Breast epithelium (tissue), 4 donors: ENCODE data around the gene UNK. TPM values are rescaled to one million over a fixed set of nuclear protein-coding genes. Genes with fewer than 3 reads are reported as not detected.
"Not testable (repeated sequence)": the region's sequence is repeated elsewhere in the genome, so short reads cannot be mapped to it uniquely, and the experiment has no call there.

Experiments used
- DNase-seq, 2 donors: peaks; one replicate each; pipeline ENCODE4 v3.0.0-alpha.2; 2019; ENCODE audit warnings: low spot score in 2 of 2
- H3K27ac ChIP-seq, 2 donors: fragments of 200-600 bp; sonication (generic) in 1 of 2; one replicate each; pipeline ENCODE4 v1.5.1; 2016 to 2019; ENCODE audit warnings: mild to moderate bottlenecking in 1 of 2
- H3K27me3 ChIP-seq, 2 donors: fragments of 200-600 bp; sonication (generic) in 1 of 2; one replicate each; pipeline versions ENCODE4 v1.5.1 to v1.6.0; 2017 to 2019; ENCODE audit warnings: control low read depth in 1 of 2, mild to moderate bottlenecking in 1 of 2
- H3K36me3 ChIP-seq: fragments of 200-600 bp; one replicate; pipeline ENCODE4 v1.5.1; 2019
- H3K4me1 ChIP-seq, 2 donors: fragments of 200-600 bp; sonication (generic); one replicate each; pipeline ENCODE4 v1.5.1; 2016 to 2019; ENCODE audit warnings: control low read depth in 1 of 2
- H3K4me3 ChIP-seq, 3 donors: fragments of 200-600 bp; sonication (generic); 1 replicate in 2 of 3; 2 replicates in 1 of 3; pipeline ENCODE4 v1.5.1; 2016 to 2019; ENCODE audit warnings: mild to moderate bottlenecking in 3 of 3, moderate library complexity in 2 of 3
- H3K9me3 ChIP-seq, 2 donors: fragments of 200-600 bp; sonication (generic) in 1 of 2; one replicate each; pipeline ENCODE4 v1.5.1; 2016 to 2019; ENCODE audit warnings: control low read depth in 1 of 2
- CTCF ChIP-seq, 3 donors: fragments of 450-650 bp; IDR thresholded peaks; one replicate each; pipeline ENCODE4 v1.5.1; 2016 to 2017; ENCODE audit warnings: antibody characterized with exemption in 3 of 3, mild to moderate bottlenecking in 3 of 3, moderate library complexity in 3 of 3
- POLR2A ChIP-seq: fragments of 450-650 bp; IDR thresholded peaks from one replicate; pipeline ENCODE4 v1.6.1; 2016; ENCODE audit warnings: antibody characterized with exemption, mild to moderate bottlenecking, moderate library complexity
- POLR2AphosphoS5 ChIP-seq, 3 donors: sonication (generic); formaldehyde crosslinking; IDR thresholded peaks; one replicate each; pipeline ENCODE4 v1.6.1; 2017; ENCODE audit warnings: antibody characterized with exemption in 3 of 3
- intact Hi-C: fragments of 100-400 bp; cut with DNase I; formaldehyde crosslinking; loops from one replicate; pipeline ENCODE4 v1.15.1; 2023; ENCODE audit warnings: low total_unique reads
- total RNA-seq, 3 donors: library from RNA; depleted of rRNA; stranded (reverse); fragments of >200 nt; gene quantifications; one replicate each; pipeline ENCODE4 v1.1.0, GENCODE V29; 2016

The UNK gene
- total RNA-seq, 3 donors from 2014 or later = 18.7 to 43.3 (median 28.5) TPM

DNA sequence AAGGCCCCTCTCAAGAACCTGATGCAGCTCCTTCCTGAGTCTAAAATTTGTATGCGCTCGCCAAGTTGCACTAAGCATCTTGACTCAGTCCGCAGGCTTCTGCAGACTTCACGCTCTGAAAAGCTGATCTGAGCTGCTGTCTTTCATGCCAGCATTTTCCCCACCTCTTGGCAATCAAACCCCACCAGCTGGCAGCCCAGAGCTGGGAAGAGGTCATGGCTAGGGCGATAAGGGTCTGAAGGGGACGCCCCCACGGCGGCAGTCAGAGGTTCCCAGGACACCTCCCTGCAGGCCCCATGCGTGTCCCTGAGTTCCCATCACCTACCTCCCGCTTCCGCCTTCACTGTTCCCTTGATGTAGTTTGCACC is 64.7 kb downstream of the UNK start:
- Histone ChIP-seq H3K36me3 (peaks cover 7% of the 10 kb centered on the region), H3K9me3 (no peaks in the 10 kb centered on the region), H3K4me3 (no peak overlapping the region), H3K27me3 (no peaks in the 10 kb centered on the region), H3K4me1 (peaks cover 16 to 60% of the 10 kb centered on the region in 2 donors), H3K27ac (peak overlapping the region; percentile 94 to 95)
- no peak for TF ChIP-seq POLR2AphosphoS5 (IDR thresholded peaks at IDR 0.05)
- no peak for TF ChIP-seq CTCF (IDR thresholded peaks at IDR 0.05)
- no peak for TF ChIP-seq POLR2A
- intact Hi-C loops = loop anchor here (10.0 kb wide), 1 partner anchor 64 kb away; the partner anchor contains the start of gene UNK
- DNase-seq = no peak

DNA sequence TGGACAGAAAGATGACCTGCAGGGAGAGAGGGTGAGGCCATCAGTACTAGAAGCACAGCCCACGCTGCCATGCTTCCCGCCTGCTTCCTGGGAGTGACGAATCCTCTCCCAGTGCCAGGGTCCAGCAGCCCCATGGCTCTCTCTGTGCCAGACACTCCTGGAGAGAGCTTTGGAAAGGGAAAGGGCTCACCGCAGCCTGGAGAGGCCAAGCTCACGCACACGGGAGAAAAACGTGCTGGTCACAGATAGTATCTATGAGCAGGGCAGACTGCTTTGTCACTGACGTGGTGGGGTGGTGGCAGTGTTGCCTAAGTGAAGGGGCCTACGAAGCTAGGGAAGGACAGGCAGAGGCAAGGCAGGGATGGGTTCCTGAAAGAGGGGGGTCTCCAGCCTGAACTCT is 65.1 kb downstream of the UNK start:
- intact Hi-C loops = loop anchor here (10.0 kb wide), 1 partner anchor 65 kb away; the partner anchor contains the start of gene UNK
- DNase-seq = no peak
- Histone ChIP-seq H3K27ac (peak overlapping the region; percentile 94 to 95), H3K4me1 (peaks cover 15 to 59% of the 10 kb centered on the region in 2 donors), H3K36me3 (peaks cover 7% of the 10 kb centered on the region), H3K4me3 (no peak overlapping the region), H3K27me3 (no peaks in the 10 kb centered on the region), H3K9me3 (no peaks in the 10 kb centered on the region)
- TF ChIP-seq CTCF (IDR thresholded peaks at IDR 0.05) (no peak), POLR2AphosphoS5 (IDR thresholded peaks at IDR 0.05) (no peak), POLR2A (no peak)

DNA sequence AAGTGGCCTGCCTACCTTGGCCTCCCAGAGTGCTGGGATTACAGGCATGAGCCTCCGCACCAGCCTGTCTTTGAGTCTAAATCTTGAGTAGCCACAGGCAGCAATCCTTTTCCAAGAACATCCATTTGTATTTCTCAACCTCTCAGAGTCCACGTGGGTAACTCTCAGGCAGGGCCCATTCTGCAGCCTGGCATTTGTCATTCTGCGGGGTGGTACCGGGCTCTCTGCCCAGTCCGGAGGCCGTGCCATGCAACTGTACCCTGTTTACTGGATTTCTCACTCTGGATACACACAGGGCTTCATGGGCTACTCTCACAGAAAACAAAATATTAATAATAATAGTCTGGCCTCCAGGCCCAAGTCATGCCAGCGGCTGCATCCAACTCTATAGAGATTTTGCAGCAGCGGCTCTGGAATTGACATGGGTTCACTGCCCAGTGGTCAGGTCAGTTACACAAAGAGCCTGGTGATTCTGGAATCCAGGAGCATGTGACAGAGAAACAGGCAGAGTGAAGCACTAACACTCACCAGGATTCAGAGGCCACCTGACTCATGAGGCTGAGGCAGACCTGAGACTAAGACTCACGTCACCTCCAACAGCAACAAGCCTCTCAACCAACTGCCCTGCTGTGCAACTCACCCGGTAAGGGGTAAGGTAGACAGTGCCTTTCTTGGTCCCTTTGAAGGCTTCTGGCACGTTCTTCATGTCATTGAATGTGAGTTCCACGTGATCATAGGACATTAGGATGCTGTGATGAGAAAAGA is 66.5 kb downstream of the UNK start:
- no peak overlapping the region for H3K4me3 ChIP-seq
- peak overlapping the region; percentile 63 to 79 for H3K27ac ChIP-seq
- TF ChIP-seq POLR2A (no peak), POLR2AphosphoS5 (IDR thresholded peaks at IDR 0.05) (no peak), CTCF (IDR thresholded peaks at IDR 0.05) (no peak)
- H3K36me3 ChIP-seq = peaks cover 7% of the 10 kb centered on the region
- peak in 1 of 2 donors; percentile 51 for DNase-seq
- intact Hi-C loops = no loop called here
- peaks cover 11 to 45% of the 10 kb centered on the region in 2 donors for H3K4me1 ChIP-seq
- no peaks in the 10 kb centered on the region for H3K27me3 ChIP-seq
- no peaks in the 10 kb centered on the region for H3K9me3 ChIP-seq

- H3K4me3 ChIP-seq, H3K9me3 ChIP-seq, DNase-seq, intact Hi-C loops, H3K36me3 ChIP-seq, H3K27me3 ChIP-seq: not testable (repeated sequence)
- Histone ChIP-seq H3K27ac (peak overlapping the region; percentile 63 to 79), H3K4me1 (peaks cover 11 to 40% of the 10 kb centered on the region in 2 donors)
- TF ChIP-seq POLR2AphosphoS5 (IDR thresholded peaks at IDR 0.05) = peak in 1 of 3 donors; percentile 9
Measured at GRCh38 chr17:75851693-75851991, 67.0 kb downstream of the UNK start.

- H3K27me3 ChIP-seq = no peaks in the 10 kb centered on the region
- peak overlapping the region in 2 of 3 donors; percentile 52 to 91 for H3K4me3 ChIP-seq
- peak in 1 of 3 donors; percentile 21 for TF ChIP-seq POLR2AphosphoS5 (IDR thresholded peaks at IDR 0.05)
- TF ChIP-seq POLR2A = no peak
- peak overlapping the region; percentile 99 for H3K27ac ChIP-seq
- no peaks in the 10 kb centered on the region for H3K9me3 ChIP-seq
- H3K4me1 ChIP-seq = peaks cover 5 to 26% of the 10 kb centered on the region in 2 donors
- DNase-seq = peak in 1 of 2 donors; percentile 55
- intact Hi-C loops = no loop called here
- H3K36me3 ChIP-seq = no peaks in the 10 kb centered on the region
Measured at GRCh38 chr17:75853433-75853832, 68.8 kb downstream of the UNK start.

GRCh38 chr17:75854101-75854748 is 69.6 kb downstream of the UNK start:
- intact Hi-C loops = no loop called here
- Histone ChIP-seq H3K4me3 (peak overlapping the region; percentile 87 to 99 (median 91)), H3K9me3 (no peaks in the 10 kb centered on the region), H3K27ac (peak overlapping the region; percentile 99), H3K36me3 (no peaks in the 10 kb centered on the region), H3K27me3 (no peaks in the 10 kb centered on the region), H3K4me1 (peaks cover 4 to 19% of the 10 kb centered on the region in 2 donors)
- no peak for TF ChIP-seq POLR2A
- TF ChIP-seq CTCF (IDR thresholded peaks at IDR 0.05) = no peak
- TF ChIP-seq POLR2AphosphoS5 (IDR thresholded peaks at IDR 0.05) = peak; percentile 21 to 68 (median 55)
- DNase-seq = peak in 1 of 2 donors; percentile 58
